Measurements from ENCODE around the gene RHBDL1.

The RHBDL1 gene

DNA sequence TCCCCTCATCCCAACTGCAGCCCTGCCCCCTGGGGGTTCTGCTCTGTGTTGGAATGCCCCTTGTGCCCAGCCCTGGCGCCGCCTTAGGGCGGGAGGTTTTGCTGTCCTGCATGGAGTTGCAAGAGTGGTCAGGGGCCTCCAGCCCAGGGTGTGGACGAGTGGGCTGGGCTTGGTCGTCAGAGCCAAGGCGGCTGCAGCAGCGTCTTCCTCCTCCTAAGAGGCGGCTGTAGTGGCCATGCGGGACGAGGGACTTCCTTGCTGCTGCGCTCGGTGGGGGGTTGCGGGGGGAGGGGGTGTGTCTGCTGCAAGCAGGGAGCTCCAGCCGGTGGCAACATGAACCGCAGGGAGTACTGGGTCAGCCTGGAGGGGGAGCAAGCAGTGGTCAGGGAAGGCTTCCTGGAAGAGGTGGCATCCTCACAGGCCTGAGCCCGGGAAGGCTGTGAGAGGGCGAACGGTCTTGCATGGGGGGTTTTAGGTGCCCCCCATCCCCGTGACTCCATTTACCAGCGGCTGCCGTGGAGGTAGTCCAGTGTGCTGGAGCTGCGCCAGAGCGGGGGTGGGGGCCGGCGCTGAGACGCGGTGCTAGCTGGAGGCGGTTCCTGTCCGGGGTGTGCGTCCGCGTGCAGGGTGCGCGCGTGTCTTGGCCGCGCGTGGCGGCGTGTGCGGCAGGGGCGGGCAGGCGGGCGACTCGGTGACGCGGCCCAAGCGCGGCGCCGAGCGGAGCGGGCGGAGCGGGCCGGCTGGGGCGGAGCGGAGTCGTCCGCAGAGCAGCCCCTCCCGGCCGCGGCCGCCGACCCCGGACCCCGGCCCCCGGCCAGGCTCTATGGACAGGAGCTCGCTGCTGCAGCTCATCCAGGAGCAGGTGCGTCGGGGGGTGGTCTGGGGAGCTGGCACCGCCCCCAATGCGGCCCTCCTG lies at the start of gene RHBDL1:
TSS of gene RHBDL1 (plus strand) at position 704 of the 916 bp plus-strand sequence. CDS start at position 824, 120 bp downstream.
- DNase-seq = no peak

GRCh38 chr16:625977-626765 lies 49.3 kb upstream of the RHBDL1 start:
- no peak for DNase-seq

DNA sequence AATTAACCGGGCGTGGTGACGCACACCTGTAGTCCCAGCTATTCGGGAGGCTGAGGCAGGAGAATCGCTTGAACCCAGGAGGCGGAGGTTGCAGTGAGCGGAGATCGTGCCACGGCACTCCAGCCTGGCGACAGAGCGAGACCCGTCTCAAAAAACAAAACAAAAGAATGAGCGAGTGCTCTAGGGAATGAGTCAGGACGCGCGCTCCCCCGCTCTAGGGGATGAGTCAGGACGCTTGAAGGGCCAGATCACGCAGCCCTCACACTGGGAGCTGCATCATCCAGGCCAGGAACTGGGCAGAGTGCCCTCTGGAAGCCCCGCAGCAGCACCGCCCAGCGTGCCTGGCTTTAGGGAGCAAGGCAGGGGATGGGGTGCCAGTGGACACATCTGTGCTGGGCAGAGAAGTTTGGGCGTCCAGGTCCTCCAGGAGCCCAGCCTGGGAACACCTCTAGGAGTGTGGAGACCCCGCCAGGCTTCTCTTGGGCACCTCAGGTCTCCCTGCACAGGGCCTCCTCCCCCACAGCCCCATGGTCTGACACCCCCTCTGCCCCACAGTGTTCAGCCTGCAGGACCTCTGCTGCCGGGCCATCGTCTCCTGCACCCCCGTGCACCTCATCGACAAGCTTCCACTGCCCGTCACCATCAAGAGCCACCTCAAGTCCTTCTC lies 48.6 kb upstream of the RHBDL1 start:
- no peak for DNase-seq

GRCh38 chr16:627454-628239 lies 47.8 kb upstream of the RHBDL1 start:
- no peak for DNase-seq

- DNase-seq = no peak
These were observed 47.0 kb upstream of the RHBDL1 start for GRCh38 chr16:628321-629061.

DNA sequence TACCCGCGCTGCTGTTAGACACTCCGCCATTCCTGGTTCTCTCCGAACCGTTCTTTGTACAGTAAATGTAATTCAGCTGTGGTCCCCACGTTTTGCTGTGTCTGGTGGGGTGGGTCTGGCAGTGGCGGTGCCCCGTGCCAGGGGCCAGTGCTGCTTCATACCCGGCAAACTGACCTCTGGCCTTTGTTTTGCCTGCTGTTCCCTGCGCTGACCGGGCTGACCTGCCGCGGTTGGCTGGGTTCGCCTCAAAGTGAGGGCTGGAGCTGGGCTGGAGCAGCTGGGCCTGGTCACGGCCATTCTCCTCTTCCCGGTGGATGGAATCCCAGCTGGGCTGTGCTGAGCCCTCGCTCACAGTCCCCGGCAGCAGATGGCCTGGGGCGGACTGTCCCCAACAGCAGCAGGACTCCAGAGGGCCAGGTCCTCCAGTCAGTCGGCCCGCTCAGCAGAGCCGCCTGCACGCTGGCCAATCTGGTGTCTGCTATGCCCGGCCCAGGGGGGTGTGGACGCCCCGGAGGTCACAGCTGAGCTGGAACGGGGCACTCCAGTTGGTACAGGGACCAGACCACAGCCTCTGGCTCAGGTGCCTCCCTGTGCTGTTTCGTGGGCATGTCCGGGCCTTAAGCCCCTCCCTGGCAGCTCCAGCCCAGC lies 46.2 kb upstream of the RHBDL1 start:
- no peak for DNase-seq

DNA sequence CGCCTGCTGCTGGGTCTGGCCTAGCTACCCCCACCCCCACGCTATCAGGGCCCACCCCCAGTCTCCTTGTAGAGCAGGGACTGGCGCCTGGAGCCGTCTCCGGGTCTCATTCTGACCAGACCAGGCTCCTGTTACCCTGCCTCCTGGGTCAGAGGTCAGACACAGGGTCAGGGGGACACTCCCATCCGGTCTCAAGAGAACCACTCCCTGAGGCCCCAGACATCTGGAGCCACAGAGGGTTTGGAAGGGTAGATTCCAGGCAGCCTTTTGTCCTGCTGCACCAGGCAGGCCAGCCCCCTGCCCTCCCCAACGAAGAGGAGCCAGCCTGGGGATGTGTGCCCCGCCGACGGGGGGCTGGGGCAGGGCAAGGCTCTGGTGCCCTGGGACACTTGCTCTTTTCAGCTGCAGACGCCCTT lies 45.6 kb upstream of the RHBDL1 start:
- no peak for DNase-seq

DNA sequence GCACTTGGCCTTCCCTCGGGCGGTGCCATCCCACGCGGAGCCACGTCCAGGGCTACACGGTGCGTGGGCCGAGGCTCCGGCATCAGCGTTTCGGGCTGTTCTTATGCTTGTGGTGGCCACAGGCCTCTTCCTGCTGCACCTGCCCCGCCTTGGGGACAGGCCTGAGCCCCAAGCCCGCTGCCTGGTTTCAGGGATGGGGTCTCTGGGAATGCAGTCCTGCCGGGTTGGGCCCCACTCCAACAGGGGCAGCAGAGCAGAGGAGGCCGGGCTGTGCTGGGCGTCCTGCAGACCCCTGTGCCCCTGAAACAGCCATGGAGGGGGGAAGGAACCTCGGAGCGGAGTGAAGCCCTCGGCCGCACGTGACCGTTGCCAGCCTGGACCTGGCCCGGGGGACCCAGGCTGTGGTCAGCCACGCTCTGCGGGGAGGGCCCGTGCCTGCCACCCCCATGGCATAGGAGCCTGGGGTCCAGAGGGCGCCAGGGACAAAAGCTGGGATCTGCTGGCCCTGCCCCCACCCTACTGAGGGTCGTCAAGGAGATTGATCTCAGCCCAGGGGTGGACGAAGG lies 45.1 kb upstream of the RHBDL1 start:
- no peak for DNase-seq

DNA sequence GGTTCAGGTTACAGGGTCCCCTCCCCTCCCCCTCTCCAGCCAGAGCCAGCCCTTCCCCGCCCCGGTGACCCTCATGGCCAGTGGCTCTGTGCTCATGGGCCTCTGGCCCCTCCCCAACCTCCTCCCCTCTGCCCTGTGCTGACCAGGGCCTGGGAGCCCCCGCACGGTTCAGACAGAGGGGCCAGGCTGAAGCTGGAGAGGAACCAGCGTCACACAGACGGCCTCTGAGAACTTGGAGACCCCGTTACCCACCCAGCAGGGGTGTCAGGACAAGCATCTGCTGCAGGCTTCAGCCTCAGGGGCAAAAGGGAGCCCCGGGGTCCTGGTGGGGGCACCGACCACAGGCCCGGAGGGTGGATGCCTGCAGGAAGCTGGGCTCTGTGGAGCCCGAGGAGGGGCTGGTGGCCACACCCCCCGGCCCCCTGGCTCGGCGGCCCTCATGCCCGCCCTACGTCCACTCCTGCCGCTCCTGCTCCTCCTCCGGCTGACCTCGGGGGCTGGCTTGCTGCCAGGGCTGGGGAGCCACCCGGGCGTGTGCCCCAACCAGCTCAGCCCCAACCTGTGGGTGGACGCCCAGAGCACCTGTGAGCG lies 44.6 kb upstream of the RHBDL1 start, which contains the start of gene WFIKKN1:
TSS of gene WFIKKN1 (plus strand) at position 171 of the 591 bp plus-strand sequence. CDS start at position 440, 269 bp downstream.
- DNase-seq = no peak

GRCh38 chr16:631808-632358 lies 43.6 kb upstream of the RHBDL1 start:
- no peak for DNase-seq

DNA sequence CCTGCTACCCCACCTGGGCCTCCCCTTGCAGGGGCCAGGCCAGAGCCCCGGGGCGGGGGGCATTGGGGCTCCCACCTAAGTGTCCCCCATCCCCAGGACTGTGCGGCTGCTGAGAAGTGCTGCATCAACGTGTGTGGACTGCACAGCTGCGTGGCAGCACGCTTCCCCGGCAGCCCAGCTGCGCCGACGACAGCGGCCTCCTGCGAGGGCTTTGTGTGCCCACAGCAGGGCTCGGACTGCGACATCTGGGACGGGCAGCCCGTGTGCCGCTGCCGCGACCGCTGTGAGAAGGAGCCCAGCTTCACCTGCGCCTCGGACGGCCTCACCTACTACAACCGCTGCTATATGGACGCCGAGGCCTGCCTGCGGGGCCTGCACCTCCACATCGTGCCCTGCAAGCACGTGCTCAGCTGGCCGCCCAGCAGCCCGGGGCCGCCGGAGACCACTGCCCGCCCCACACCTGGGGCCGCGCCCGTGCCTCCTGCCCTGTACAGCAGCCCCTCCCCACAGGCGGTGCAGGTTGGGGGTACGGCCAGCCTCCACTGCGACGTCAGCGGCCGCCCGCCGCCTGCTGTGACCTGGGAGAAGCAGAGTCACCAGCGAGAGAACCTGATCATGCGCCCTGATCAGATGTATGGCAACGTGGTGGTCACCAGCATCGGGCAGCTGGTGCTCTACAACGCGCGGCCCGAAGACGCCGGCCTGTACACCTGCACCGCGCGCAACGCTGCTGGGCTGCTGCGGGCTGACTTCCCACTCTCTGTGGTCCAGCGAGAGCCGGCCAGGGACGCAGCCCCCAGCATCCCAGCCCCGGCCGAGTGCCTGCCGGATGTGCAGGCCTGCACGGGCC lies 42.8 kb upstream of the RHBDL1 start:
- DNase-seq = no peak

DNA sequence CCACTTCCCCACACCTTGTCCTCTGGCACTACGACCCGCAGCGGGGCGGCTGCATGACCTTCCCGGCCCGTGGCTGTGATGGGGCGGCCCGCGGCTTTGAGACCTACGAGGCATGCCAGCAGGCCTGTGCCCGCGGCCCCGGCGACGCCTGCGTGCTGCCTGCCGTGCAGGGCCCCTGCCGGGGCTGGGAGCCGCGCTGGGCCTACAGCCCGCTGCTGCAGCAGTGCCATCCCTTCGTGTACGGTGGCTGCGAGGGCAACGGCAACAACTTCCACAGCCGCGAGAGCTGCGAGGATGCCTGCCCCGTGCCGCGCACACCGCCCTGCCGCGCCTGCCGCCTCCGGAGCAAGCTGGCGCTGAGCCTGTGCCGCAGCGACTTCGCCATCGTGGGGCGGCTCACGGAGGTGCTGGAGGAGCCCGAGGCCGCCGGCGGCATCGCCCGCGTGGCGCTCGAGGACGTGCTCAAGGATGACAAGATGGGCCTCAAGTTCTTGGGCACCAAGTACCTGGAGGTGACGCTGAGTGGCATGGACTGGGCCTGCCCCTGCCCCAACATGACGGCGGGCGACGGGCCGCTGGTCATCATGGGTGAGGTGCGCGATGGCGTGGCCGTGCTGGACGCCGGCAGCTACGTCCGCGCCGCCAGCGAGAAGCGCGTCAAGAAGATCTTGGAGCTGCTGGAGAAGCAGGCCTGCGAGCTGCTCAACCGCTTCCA lies 42.0 kb upstream of the RHBDL1 start:
- DNase-seq = no peak

DNA sequence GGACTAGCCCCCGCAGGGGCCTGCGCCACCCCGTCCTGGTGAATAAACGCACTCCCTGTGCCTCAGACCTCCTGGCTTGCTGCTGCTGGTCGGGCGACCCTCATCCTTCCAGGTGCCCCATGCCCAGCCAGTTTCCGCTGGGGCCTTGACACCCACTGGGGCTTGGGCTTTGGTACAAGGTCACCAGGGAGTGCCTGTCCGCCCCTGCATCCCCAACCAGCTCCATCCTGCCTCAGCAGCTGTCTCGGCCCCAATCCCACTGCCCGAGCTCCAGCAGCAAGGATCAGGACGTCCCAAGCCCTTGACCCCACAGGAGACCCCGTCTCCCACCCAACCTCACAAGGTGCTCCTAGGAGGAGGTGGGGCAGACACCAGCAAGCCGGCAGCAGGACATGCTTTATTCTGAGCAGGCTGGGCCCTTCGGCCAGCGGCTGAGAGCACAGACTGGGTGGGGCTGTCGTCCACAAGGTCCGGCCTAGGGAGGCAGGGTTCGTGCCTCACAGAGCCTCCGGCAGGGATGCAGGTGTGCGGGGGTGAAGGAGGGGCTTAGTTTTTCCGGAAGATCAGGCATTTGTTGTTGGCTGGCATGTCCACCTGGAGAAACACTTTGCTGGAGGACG lies 41.3 kb upstream of the RHBDL1 start:
- DNase-seq = no peak

GRCh38 chr16:634996-635395 lies 40.5 kb upstream of the RHBDL1 start:
- no peak for DNase-seq

DNA sequence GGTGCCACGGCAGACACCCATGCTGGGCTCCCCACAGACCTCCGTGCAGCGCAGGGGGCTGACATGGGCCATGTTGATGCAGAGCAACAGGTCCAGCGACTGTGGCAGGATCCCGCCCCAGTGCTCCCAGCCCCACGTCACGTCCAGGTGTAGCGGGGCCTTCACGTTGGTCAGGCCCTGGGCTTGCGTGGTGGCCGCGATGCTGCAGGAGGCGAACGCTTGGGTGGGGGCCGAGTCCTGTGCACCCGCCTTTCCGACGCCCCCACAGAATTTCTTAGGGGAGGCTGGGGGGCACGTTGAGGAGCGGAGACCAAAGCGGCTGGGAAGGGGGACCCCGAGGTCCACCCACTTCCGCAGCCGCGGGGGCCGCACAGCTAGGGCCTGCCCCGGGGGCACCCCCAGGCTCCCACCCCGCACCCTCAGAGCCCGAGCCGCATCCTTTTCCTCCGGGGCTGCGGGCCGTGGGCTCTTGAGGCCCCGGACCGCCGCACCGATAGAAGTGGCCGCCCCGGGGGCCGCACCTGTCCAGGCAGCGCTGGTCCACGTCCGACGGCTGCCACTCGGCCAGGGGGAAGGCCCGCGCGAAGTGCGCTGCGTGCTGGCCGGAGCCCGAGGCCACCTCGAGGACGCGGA lies 39.8 kb upstream of the RHBDL1 start:
- no peak for DNase-seq

- DNase-seq = peak; percentile 93
These were observed 39.0 kb upstream of the RHBDL1 start, which contains the start of gene METTL26 for GRCh38 chr16:636206-637080. TSS of gene METTL26 (minus strand) at chr16:636305. CDS start at chr16:636290, 15 bp downstream.

Data from activated naive CD4-positive, alpha-beta T cell treated with anti-CD3 and anti-CD28 coated beads, Interleukin-2, amount 50 U/mL, for 16 hours (primary cell).